Measurements from ENCODE around the gene ITPR1. TPM values are rescaled to one million over a fixed set of nuclear protein-coding genes. Genes with fewer than 3 reads are reported as not detected.

The ITPR1 gene
- total RNA-seq, 1 experiment from 2014 or later: 8.7 TPM

- BruUV-seq (replicated peaks): no TSS peak
- intact Hi-C loops (cut with micrococcal nuclease; ENCODE audit: unreplicated experiment): no loop called here
- no peak for ATAC-seq
- CTCF ChIA-PET: no interaction called here
- Histone ChIP-seq H3K27ac (ENCODE audit: low read length) (no peak overlapping the region), H3K9me3 (ENCODE audit: control insufficient read depth, insufficient read depth, low read depth, low read length) (no peaks in the 10 kb centered on the region), H3K4me3 (ENCODE audit: low read depth in 2 of 2, low read length in 2 of 2) (no peak overlapping the region), H3K27me3 (ENCODE audit: control insufficient read depth, insufficient read depth, low read length) (no peaks in the 10 kb centered on the region), H3K4me1 (ENCODE audit: control insufficient read depth, insufficient read depth, low read length) (peaks cover 3% of the 10 kb centered on the region; the same call in 1 of the 2 replicates), H3K36me3 (ENCODE audit: control insufficient read depth, insufficient read depth, low read length) (no peaks in the 10 kb centered on the region)
- in situ Hi-C loops (cut with HindIII; ENCODE audit: low pct_unique_long_range_greater_than_20kb, low sequenced_read_pairs): no loop called here
- TF ChIP-seq TCF7L2 (IDR thresholded peaks at IDR 0.05; ENCODE audit: low read depth, low read length) (no peak), CTCF (IDR thresholded peaks at IDR 0.05) (no peak), POLR2AphosphoS5 (IDR thresholded peaks at IDR 0.05; ENCODE audit: low read depth, low read length) (no peak), SIN3A (IDR thresholded peaks at IDR 0.05; ENCODE audit: borderline replicate concordance, insufficient read depth, low read depth, low read length) (no peak), REST (IDR thresholded peaks at IDR 0.05; ENCODE audit: insufficient read depth in 1 of 2, low read depth in 2 of 2, low read length in 1 of 2) (no peak)
- POLR2A ChIA-PET: no interaction called here
- DNase-seq (ENCODE audit: low read depth, low spot score): no peak
These were observed 167.8 kb downstream of the ITPR1 start for GRCh38 chr3:4660936-4661335.

GRCh38 chr3:4664412-4664811 is 171.3 kb downstream of the ITPR1 start:
- in situ Hi-C loops (cut with HindIII; ENCODE audit: low pct_unique_long_range_greater_than_20kb, low sequenced_read_pairs): no loop called here
- Histone ChIP-seq H3K27ac (ENCODE audit: low read length) (no peak overlapping the region), H3K4me1 (ENCODE audit: control insufficient read depth, insufficient read depth, low read length) (no peaks in the 10 kb centered on the region), H3K9me3 (ENCODE audit: control insufficient read depth, insufficient read depth, low read depth, low read length) (no peaks in the 10 kb centered on the region), H3K27me3 (ENCODE audit: control insufficient read depth, insufficient read depth, low read length) (no peaks in the 10 kb centered on the region), H3K36me3 (ENCODE audit: control insufficient read depth, insufficient read depth, low read length) (no peaks in the 10 kb centered on the region), H3K4me3 (ENCODE audit: low read depth in 2 of 2, low read length in 2 of 2) (no peak overlapping the region)
- no TSS peak for BruUV-seq (replicated peaks)
- ATAC-seq (no peak), DNase-seq (ENCODE audit: low read depth, low spot score) (no peak)
- CTCF ChIA-PET: no interaction called here
- POLR2A ChIA-PET: no interaction called here
- intact Hi-C loops (cut with micrococcal nuclease; ENCODE audit: unreplicated experiment): no loop called here
- TF ChIP-seq SIN3A (IDR thresholded peaks at IDR 0.05; ENCODE audit: borderline replicate concordance, insufficient read depth, low read depth, low read length) (no peak), REST (IDR thresholded peaks at IDR 0.05; ENCODE audit: insufficient read depth in 1 of 2, low read depth in 2 of 2, low read length in 1 of 2) (no peak), TCF7L2 (IDR thresholded peaks at IDR 0.05; ENCODE audit: low read depth, low read length) (no peak), POLR2AphosphoS5 (IDR thresholded peaks at IDR 0.05; ENCODE audit: low read depth, low read length) (no peak), CTCF (IDR thresholded peaks at IDR 0.05) (no peak)

All from Panc1 (cell line).